Fibroblast of skin of right quadriceps (primary cell): Measurements from ENCODE around the gene PLOD3.
"Not testable (repeated sequence)": the region's sequence is repeated elsewhere in the genome, so short reads cannot be mapped to it uniquely, and the experiment has no call there.

Source experiments
- DNase-seq: peaks from one replicate; pipeline ENCODE4 v3.0.0-alpha.2; 2013

Gene PLOD3, protein sequence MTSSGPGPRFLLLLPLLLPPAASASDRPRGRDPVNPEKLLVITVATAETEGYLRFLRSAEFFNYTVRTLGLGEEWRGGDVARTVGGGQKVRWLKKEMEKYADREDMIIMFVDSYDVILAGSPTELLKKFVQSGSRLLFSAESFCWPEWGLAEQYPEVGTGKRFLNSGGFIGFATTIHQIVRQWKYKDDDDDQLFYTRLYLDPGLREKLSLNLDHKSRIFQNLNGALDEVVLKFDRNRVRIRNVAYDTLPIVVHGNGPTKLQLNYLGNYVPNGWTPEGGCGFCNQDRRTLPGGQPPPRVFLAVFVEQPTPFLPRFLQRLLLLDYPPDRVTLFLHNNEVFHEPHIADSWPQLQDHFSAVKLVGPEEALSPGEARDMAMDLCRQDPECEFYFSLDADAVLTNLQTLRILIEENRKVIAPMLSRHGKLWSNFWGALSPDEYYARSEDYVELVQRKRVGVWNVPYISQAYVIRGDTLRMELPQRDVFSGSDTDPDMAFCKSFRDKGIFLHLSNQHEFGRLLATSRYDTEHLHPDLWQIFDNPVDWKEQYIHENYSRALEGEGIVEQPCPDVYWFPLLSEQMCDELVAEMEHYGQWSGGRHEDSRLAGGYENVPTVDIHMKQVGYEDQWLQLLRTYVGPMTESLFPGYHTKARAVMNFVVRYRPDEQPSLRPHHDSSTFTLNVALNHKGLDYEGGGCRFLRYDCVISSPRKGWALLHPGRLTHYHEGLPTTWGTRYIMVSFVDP

DNA sequence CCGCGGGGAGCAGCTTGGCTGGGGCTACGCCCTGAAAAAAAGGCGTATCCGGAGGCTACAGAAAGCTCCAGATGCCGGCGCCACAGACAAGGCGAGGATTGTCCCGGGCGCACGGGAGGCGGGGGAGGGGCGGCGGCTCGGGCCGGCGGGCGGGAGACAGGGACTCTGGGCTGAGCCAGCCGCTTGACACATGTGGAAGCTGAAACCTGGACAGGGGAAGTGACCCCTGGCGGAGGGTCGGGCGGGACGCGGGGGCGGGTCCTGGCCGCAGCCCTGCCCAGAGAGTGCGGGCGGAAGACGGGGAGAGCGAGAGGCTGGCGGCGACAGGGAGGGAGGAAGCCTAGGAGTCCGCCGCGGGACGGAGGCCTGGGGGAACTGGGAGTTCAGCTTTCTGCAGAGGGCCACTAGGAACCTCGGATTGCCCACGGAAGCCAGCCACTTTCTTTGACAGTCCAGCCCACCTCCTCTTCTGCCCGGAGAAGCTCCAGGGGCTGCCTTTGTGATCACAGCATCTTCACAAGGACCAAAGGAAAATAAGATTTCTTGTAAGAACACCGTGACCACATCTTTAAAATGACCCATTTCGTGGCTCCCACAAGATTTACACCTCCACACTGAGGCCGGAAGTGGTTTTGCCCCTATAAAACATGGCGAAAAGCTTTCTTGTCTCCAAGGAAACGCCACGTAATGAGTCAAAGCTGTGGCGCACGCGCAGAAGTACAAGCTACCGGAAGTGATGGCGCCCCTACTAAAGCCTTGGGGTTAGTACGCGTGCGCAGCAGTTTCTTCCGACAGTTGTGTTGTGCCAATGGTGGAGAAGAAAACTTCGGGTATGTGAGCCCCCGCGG is at the start of gene PLOD3, which contains the start of gene ZNHIT1:
Gene PLOD3, minus strand, starts transcription at position 194 of the 848 bp plus-strand sequence. CDS start 307 bp downstream, outside the sequence.
Gene ZNHIT1, plus strand, starts transcription at position 778 of the 848 bp plus-strand sequence. Its CDS starts 31 bp downstream, at position 809.
- DNase-seq, result peak; percentile 98

DNA sequence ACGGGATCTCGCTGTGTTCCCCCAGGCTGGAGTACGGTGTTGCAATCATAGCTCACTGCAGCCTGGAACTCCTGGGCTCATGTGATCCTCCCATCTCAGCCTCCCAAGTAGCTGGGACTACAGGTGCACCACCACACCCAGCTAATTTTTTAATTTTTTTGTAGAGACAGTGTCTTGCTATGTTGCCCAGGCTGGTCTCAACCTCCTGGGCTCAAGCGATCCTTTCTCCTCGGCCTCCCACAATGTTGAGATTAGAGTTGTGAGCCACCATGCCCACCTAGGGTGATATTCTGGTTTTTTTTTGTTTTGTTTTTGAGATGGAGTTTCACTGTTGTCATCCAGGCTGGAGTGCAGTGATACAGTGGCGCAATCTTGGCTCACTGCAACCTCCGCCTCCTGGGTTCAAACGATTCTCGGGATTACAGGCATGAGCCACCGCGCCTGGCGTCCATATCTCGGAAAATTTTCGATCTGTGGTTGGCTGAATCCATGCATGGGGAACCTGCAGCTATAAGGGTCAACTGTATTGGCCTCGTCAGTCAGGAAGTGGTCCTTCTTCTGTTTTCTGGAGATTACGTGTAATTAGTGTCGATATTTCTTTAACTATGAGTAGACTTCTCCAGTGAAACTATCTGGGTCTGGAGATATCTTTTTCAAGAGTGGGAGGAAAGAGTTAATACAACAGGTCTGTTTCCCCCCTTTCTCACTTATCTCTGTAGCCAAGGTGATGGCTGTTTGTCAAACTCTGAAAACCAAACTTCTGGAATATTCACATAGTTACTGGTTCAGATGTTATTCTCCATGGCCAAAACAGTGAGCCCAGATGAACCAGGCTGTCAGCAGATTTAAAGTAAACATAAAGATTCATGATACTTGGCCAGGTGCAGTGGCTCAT is 48.5 kb upstream of the PLOD3 start:
- no peak for DNase-seq

DNA sequence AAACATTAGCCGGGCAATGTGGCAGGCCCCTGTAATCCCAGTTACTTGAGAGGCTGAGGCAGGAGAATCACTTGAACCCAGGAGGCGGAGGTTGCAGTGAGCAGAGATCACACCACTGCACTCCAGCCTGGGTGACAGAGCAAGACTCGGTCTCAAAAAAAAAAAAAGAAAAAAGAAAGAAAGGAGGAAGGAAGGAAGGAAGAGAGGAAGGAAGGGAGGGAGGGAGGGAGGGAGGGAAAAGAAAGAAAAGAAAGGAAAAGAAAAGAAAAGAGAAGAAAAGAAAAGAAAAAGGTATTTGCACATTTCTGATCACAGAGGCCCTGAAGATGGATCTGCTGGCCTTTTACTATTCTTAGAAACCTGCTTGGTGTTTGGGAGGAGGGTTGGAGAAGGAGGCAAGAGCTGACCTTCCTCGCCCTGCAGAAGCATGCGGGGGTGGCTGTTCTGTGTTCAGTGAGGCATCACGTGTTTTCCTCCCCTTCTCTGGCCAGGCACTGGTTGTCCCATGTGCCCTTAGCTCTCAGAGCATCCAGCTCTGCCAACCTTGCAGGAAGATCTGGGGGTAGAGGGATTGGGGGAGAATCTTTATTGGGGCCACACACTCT is 46.8 kb upstream of the PLOD3 start:
- not testable (repeated sequence) for DNase-seq

DNA sequence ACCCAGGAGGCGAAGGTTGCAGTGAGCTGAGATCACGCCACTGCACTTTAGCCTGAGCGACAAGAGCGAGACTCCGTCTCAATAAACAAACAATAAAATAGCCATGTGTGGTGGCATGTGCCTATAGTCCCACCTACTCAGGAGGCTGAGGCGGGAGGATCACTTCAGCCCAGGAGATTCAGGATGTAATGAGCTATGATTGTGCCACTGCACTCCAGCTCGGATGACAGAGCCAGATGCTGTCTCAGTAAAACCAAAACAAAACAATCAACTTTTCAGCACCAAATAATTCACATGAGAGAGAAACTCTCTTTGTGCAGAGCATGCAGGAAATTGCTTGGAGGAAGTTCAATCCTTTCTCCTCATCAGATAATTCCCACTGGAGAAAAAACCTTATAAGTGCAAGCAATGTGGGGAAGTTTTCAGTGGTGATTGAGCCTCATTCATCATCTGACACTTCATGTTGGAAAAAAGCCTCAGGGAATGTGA is 40.9 kb upstream of the PLOD3 start:
- DNase-seq, result peak; percentile 62

DNA sequence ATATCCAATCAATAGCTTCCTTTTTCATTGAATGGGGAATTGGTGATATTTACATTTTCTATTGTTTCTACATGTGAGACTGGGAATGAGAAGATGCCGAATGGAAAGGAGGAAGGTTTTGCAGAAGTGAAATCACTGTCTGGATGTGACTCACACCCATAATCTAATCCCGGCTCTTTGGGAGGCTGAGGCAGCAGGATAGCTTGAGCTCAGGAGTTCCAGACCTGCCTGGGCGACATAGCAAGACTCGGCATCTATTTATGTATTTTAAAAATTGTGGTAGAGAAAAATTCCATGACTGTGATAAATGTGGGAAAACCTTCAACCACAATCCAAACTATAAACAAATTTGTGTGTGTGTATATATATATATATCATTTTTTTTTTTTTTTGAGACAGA is 38.4 kb upstream of the PLOD3 start:
- DNase-seq, result no peak

DNA sequence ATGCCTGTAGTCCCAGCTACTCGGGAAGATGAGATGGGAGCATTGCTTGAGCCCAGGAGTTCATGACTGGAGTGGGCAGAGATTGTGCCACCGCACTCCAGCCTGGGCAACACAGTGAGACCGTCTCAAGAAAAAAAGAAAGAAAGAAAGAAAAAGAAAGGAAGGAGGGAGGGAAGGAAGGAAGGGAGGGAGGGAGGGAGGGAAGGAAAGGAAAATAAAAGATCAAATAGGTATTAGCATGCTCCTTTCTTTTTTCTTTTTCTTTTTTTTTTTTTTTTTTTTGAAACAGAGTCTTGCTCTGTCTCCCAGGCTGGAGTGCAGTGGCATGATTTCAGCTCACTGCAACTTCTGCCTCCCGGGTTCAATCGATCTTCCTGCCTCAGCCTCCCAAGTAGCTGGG is 35.8 kb upstream of the PLOD3 start:
- DNase-seq, result not testable (repeated sequence)

DNA sequence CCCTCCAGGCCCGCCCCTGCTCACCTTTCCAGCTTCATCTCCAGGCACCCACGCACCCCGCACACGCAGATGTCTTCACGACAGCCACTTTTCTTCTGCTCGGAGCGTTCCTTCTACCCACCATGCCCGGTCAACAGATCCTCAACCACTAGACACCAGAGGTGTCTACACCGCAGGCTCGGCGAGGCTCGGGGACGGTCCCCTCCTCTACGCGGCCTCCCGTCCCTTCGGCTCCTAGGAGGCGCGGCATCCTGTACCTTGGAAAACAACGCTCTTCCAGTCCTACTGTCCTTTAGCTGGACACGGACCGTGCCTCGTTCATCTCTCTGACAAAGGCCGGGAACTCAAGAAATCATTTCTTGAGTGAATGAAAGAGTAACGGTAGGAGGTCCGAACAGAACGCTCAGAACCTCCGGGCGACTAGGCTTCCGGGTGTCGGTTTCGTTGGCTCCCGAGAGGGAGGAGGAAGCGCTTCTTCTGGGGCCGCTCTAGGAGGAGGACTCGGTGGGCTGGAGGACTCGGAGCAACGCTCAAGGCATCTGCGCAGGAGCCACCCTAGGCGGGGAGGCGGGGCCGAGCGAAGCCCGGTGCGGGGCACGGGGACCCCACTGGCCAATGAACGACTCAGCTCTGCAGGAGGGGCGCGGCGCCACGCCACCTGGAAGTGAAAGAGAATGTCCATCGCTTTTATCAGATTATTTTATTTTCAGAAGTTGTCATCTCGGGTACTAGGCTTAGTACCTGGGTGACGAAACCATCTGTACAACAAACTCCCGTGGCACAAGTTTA is 34.7 kb upstream of the PLOD3 start:
- DNase-seq, result peak; percentile 98

DNA sequence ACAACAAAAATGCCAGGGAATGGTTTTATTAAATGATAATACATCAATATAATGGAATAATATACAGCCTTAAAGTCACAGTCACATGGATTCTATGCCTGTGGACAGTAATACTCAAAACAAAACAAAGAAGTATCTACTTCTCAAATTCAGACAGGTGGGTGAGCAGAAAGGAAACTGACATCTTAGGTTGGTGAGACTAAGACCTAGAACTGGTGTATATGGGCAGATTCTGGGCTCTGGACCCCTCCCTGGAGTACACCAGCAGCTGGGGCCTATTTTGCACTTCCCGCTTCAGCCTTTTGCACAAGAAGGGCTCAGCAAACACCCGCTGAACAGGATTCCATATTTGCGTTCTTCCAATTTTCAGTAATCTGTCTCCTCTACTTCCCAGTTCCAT is 32.9 kb upstream of the PLOD3 start:
- no peak for DNase-seq

DNA sequence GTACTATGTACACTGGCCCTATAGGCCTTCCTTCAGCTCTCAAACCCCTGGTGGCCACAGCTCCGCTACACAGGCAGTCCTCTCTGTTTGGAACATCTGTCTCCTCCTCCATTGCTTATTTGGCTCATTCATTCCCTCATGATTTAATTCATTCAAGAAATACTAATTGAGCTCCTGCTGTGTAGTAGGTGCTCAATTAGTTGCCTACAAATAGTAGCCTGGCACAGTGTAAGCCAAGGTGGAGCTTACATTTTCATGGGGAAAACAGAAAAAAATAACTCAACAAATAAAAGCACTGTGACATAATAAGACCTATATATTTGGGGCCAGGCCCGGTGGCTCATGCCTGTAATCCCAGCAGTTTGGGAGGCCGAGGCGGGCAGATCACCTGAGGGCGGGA is 30.9 kb upstream of the PLOD3 start:
- DNase-seq, result no peak

DNA sequence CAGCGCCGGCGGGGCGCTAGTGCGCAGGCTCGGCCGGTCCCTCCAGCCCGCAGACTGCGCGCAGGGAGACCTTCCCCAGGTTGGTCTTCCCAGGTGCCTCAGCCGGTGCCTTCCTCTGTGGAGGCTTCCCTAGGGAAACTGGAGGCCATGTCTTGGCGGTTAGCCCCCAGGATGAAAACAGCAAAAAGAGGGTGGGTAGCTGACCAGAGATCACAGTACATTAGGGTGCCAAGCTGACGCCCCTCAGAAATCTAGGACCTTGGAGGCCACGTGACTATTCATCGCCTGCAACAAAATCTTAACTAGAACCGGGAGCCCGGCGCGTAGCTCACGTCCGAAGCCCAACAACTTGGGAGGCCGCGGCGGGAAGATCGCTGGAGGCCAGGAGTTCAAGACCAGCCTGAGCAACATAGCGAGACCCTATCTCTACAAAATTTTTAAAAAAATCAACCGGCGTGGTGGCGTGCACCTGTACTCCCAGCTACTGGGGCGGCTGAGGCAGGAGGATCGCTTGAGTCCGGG is 27.8 kb upstream of the PLOD3 start:
- DNase-seq, result no peak

DNA sequence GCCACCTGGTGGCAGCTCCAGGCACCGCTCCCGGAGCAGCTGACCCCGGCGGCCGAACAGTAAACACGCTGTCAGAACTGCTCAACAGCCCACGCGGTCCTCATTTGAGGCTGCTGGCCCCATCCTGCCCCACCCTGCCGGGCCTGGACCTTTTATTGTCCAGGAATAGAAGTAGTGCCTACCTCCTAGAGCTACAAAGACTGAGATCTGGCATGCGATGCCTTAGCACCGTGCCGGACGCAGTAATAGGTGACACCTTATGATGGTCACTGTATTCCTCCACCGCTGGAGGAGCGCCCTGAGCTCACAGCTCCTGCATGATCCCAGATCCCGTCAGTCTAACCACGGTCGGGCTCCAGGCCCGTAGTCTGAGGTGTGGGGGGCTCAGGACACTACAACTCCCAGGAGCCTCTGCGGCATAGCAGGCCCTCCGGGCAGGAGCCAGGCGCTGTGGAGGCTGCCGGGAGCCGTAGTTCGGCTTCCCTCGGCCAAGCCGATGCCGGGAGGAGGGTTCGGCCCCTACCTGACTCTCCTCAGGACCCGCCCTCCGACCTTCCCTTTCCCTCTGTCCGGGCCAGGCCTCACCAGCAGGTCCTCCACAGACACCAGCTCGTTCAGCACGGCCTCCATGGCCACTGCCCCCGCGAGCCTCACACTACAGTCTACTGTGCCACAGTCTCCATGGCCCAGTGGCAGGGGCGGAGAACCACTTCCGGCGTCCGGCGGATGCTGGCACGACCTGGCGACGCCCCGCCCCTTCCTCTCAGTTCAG is 27.2 kb upstream of the PLOD3 start, which contains the start of gene FIS1:
Gene FIS1, minus strand, starts transcription at position 707 of the 772 bp plus-strand sequence. Its CDS starts 77 bp downstream, at position 630.
- peak; percentile 84 for DNase-seq

DNA sequence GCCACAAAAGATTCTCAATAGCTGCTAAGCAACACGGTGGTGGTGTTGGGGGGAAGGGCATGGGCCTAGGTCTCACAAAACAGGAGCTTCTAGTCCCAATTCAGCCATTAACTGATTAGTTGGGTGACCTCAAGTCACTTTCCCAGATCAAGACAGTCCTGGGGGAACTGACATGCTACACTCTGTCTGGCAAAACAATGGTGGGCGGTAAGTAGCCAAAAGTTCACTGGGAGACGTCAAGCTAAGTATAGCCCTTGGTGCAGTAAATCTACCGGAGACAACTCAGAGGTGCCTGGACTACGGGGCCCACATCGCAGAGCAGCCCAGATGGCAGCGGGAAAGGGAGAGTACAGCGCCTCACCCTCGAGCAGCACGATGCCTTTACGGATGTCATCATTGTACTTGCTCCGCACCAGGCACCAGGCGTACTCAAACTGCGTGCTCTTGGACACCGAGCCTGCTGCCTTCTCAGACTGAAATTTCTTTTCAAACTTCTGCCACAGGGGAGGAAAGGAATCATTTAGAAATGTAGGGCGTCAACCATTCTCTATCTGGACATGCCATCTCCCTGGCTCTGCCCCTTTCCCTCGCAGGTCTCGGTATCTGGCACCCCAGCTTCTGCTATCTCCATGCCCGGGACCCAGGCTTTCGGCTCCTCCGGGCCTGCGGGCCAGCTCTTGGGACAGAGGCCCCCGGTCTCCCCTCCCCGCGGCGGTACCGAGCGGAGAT is 26.4 kb upstream of the PLOD3 start:
- no peak for DNase-seq

DNA sequence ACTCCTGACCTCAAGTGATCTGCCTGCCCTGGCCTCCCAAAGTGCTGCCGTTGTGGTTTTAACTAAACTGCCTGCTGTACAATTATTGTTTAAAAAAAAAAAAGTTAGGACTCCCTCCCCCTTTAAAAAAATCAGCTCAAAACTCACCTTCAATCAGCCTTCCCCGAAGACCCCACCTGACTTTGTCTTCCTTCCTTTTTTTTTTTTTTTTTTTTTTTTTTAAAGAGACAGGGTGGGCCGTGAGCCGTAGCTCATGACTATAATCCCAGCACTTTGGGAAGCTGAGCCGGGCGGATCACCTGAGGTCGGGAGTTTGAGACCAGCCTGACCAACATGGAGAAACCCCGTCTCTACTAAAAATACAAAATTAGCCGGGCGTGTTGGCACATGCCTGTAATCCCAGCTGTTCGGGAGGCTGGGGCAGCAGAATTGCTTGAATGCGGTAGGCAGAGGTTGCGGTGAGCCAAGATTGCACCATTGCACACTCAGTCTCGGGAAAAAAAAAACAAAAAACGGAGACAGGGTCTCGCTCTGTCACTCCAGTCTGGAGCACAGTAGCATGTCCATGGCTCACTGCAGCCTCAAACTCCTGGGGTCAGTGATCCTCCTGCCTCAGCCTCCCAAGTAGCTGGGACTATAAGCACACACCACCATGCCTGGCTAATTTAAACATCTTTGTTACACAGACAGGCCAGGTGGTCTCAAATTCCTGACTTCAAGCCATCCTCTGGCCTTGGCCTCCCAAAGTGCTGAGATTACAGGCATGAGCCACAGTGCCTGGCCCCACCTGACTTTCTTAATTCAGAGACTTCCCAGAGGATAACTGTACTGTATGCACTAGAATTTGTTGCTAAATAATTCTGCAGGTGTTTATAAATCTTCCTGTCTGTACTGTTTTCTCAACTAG is 24.3 kb upstream of the PLOD3 start:
- DNase-seq, result no peak

DNA sequence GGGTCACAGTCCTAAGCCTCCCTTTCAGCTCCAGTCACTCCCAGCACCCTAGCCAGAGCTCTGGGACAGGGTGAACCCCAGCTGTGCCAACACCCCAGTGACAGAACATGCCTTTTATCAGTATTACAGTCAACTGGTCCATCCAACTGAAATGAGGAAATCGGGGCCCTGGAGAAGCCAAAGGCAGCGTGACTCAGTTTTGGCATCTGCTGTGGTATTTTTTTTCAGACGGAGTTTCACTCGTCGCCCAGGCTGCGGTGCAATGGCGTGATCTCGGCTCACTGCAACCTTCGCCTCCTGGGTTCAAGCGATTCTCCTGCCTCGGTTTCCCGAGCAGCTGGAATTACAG is 23.6 kb upstream of the PLOD3 start:
- no peak for DNase-seq

DNA sequence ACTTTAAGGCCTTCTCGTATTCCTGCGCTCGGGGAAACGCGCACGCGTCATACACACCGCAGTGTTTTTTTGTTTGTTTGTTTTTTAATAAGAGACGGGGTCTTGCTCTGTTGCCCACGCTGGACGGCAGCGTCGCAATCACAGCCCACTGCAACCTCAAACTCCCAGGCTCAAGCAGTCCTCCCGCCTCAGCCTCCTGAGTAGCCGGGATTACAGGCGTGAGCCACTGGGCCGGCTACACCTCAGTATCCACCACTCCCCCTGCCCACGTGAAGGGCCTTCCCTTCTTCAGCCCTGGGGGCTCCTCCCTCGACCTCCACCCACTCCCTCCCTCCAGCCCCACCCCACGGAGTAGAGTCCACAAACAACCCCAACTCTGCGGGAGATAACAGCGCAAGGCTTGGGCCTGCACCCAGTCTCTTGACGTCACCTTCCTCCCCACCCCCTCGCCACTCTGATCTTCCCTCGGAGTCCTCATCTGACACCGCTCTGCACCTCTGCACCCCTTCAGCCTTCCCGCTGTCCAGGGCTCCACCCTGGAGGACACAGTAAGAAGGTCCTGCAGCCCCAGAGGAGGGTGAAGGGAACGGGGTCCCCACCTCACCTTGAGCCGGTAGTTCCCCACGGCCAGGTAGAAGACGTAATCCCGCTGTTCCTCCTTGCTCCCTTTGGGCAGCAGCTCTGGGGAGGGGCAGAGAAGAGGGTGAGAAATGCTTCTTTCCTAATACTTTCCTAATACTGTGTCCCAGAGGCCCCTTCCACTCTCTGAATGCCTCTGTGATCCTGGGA is 23.0 kb upstream of the PLOD3 start:
- DNase-seq, result no peak

DNA sequence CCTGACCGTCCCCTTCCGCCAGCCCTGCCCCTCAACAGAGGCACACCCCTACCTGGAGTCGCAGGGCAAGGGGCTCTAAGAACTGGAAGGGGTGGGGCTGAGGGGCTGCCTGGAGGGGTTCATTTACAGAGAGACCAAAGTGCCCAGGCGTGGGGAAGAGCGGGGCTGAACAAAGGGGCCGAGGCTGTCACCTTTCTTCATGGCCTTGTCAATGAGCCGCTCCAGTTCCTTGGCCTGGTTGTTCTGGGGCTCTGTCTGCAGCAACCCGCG is 22.5 kb upstream of the PLOD3 start:
- DNase-seq, result no peak
